DND-41 (cell line): Measurements from ENCODE around the gene ALG1.
"Not testable (repeated sequence)": the region's sequence is repeated elsewhere in the genome, so short reads cannot be mapped to it uniquely, and the experiment has no call there.

ENCODE experiments used
- ATAC-seq: fragments of 200-7000 bp; cut with Tn5 transposase; 3 replicates; pipeline ENCODE4 v1.9.1; 2021; ENCODE audit warnings: low read depth; ENCODE audit not compliant: insufficient read depth
- DNase-seq: peaks from one replicate; pipeline ENCODE4 v3.0.0-alpha.2; 2020
- H2AFZ ChIP-seq: 2 replicates; pipeline ENCODE4 v1.6.0; 2012; ENCODE audit warnings: low read depth, low read length
- H3K27ac ChIP-seq: 2 replicates; pipeline ENCODE4 v1.5.1; 2012; ENCODE audit warnings: low read length, inconsistent platforms
- H3K27me3 ChIP-seq: fragments of 200-600 bp; sonication (generic); 2 replicates; pipeline ENCODE4 v1.6.0; 2012; ENCODE audit warnings: low read length, mild to moderate bottlenecking, inconsistent platforms; ENCODE audit not compliant: insufficient read depth, poor library complexity
- H3K36me3 ChIP-seq: 2 replicates; pipeline ENCODE4 v1.5.1; 2012; ENCODE audit warnings: low read length, inconsistent platforms; ENCODE audit not compliant: insufficient read depth
- H3K4me1 ChIP-seq: 2 replicates; pipeline ENCODE4 v1.5.1; 2012; ENCODE audit warnings: mild to moderate bottlenecking, low read length; ENCODE audit not compliant: insufficient read depth
- H3K4me2 ChIP-seq: 2 replicates; pipeline ENCODE4 v1.6.0; 2012; ENCODE audit warnings: mild to moderate bottlenecking, moderate library complexity, low read length, inconsistent platforms; ENCODE audit not compliant: insufficient read depth
- H3K4me3 ChIP-seq, 2 experiments: fragments of 200-600 bp in 1 of 2; shearing (Covaris generic) in 1 of 2; 2 replicates each; pipeline ENCODE4 v1.5.1; 2012 to 2016; ENCODE audit warnings: inconsistent platforms in 2 of 2, low read length in 2 of 2, mild to moderate bottlenecking in 2 of 2, low read depth in 1 of 2, moderate library complexity in 1 of 2
- H3K79me2 ChIP-seq: 2 replicates; pipeline ENCODE4 v1.6.0; 2012; ENCODE audit warnings: low read length, inconsistent platforms; ENCODE audit not compliant: insufficient read depth
- H3K9ac ChIP-seq: 2 replicates; pipeline ENCODE4 v1.6.0; 2012; ENCODE audit warnings: low read depth, mild to moderate bottlenecking, inconsistent platforms, low read length, moderate library complexity
- H3K9me3 ChIP-seq: 2 replicates; pipeline ENCODE4 v1.5.1; 2012; ENCODE audit warnings: low read length, moderate library complexity, mild to moderate bottlenecking, inconsistent platforms; ENCODE audit not compliant: insufficient read depth, severe bottlenecking
- H4K20me1 ChIP-seq: 2 replicates; pipeline ENCODE4 v1.6.0; 2012; ENCODE audit warnings: low read length; ENCODE audit not compliant: insufficient read depth
- EZH2 ChIP-seq: IDR thresholded peaks from 3 replicates; pipeline ENCODE4 v1.6.1; 2012; ENCODE audit warnings: borderline replicate concordance, low read depth, mild to moderate bottlenecking, moderate library complexity, low read length, inconsistent platforms; ENCODE audit not compliant: severe bottlenecking
- TF ChIP-seq, protein P1 (sequence below): IDR thresholded peaks from 2 replicates; pipeline ENCODE4 v1.5.1; 2012; ENCODE audit warnings: borderline replicate concordance, low read length, moderate library complexity, mild to moderate bottlenecking; ENCODE audit not compliant: poor library complexity, severe bottlenecking; ENCODE audit errors: extremely low read depth

The ALG1 gene

GRCh38 chr16:5077304-5077703 is 5.7 kb downstream of the ALG1 start:
- TF ChIP-seq EZH2, result no peak
- TF ChIP-seq, protein P1, sequence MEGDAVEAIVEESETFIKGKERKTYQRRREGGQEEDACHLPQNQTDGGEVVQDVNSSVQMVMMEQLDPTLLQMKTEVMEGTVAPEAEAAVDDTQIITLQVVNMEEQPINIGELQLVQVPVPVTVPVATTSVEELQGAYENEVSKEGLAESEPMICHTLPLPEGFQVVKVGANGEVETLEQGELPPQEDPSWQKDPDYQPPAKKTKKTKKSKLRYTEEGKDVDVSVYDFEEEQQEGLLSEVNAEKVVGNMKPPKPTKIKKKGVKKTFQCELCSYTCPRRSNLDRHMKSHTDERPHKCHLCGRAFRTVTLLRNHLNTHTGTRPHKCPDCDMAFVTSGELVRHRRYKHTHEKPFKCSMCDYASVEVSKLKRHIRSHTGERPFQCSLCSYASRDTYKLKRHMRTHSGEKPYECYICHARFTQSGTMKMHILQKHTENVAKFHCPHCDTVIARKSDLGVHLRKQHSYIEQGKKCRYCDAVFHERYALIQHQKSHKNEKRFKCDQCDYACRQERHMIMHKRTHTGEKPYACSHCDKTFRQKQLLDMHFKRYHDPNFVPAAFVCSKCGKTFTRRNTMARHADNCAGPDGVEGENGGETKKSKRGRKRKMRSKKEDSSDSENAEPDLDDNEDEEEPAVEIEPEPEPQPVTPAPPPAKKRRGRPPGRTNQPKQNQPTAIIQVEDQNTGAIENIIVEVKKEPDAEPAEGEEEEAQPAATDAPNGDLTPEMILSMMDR, result no peak
- no peak overlapping the region for H2AFZ ChIP-seq
- peaks cover 11% of the 10 kb centered on the region for H3K4me1 ChIP-seq
- ATAC-seq (no peak), DNase-seq (no peak)
- no peaks in the 10 kb centered on the region for H4K20me1 ChIP-seq
- H3K27ac ChIP-seq, result no peak overlapping the region
- H3K4me3 ChIP-seq, result no peak overlapping the region
- H3K36me3 ChIP-seq, result peaks cover 41% of the 10 kb centered on the region
- no peaks in the 10 kb centered on the region for H3K27me3 ChIP-seq
- no peaks in the 10 kb centered on the region for H3K9me3 ChIP-seq
- no peak overlapping the region for H3K4me2 ChIP-seq
- peaks cover 9% of the 10 kb centered on the region; the same call in 1 of the 2 replicates for H3K79me2 ChIP-seq
- H3K9ac ChIP-seq, result no peak overlapping the region

DNA sequence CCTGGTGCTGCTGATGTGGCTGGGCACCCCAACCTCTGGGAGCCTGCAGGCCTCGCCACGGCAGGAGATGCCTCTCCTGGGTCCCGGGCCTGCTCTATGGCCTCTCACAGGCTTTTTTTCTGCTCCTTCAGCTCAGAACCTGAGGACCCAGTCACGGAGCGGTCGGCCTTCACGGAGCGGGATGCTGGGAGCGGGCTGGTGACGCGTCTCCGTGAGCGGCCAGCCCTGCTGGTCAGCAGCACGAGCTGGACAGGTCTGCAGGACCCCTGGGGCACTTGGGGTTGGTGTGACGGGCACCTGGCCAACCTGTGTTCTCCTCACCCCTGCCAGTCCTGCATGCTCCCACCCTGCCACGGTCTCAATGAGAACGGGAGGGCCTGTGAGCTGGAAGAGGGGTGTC is 7.0 kb downstream of the ALG1 start:
- no peak for DNase-seq
- H4K20me1 ChIP-seq, result no peaks in the 10 kb centered on the region
- no peak for ATAC-seq
- no peak overlapping the region for H3K4me3 ChIP-seq
- no peaks in the 10 kb centered on the region for H3K9me3 ChIP-seq
- no peak overlapping the region for H3K27ac ChIP-seq
- no peak overlapping the region for H3K9ac ChIP-seq
- no peaks in the 10 kb centered on the region for H3K79me2 ChIP-seq
- no peak overlapping the region for H2AFZ ChIP-seq
- H3K4me1 ChIP-seq, result no peaks in the 10 kb centered on the region
- H3K27me3 ChIP-seq, result no peaks in the 10 kb centered on the region
- H3K4me2 ChIP-seq, result no peak overlapping the region
- TF ChIP-seq EZH2, result no peak
- TF ChIP-seq, protein P1, result no peak
- H3K36me3 ChIP-seq, result peaks cover 44% of the 10 kb centered on the region

DNA sequence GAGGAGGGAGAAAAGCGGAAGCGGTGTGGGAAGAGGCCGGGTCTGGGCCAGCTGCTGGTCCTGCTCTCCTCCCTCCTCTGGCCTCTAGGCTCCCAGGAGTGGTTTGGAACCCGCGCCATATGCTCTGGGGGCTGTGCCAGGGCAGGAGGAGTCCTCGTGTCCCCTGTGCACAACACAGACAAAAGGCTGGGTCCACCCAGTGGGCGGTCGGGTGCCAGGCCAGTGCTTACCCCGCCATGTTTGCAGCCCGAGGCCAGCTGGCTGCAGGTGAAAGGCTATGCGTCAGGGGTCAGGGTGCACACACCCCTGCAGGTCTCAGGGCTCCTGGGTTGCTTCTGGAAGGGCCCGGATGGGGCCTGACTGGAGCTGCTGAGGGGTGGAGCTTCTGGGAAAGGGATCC is 8.8 kb downstream of the ALG1 start:
- not testable (repeated sequence) for H3K4me1 ChIP-seq, H2AFZ ChIP-seq, H3K27ac ChIP-seq, H3K27me3 ChIP-seq, H4K20me1 ChIP-seq, H3K9ac ChIP-seq, DNase-seq, H3K9me3 ChIP-seq, H3K4me2 ChIP-seq, H3K4me3 ChIP-seq, ATAC-seq, H3K79me2 ChIP-seq
- peaks cover 36% of the 10 kb centered on the region for H3K36me3 ChIP-seq

GRCh38 chr16:5080996-5081395 is 9.4 kb downstream of the ALG1 start:
- not testable (repeated sequence) for ATAC-seq, H3K4me1 ChIP-seq

GRCh38 chr16:5083646-5084045 is 12.0 kb downstream of the ALG1 start:
- H3K9ac ChIP-seq, DNase-seq, H3K4me2 ChIP-seq, H3K4me1 ChIP-seq, H3K79me2 ChIP-seq, H3K27me3 ChIP-seq, H3K4me3 ChIP-seq, H3K27ac ChIP-seq, H2AFZ ChIP-seq, ATAC-seq, H3K9me3 ChIP-seq, H4K20me1 ChIP-seq: not testable (repeated sequence)
- peaks cover 19% of the 10 kb centered on the region for H3K36me3 ChIP-seq

More at GRCh38 chr16:5080996-5081395, 9.4 kb downstream of the ALG1 start:
- not testable (repeated sequence) for H3K4me3 ChIP-seq, DNase-seq, H3K9ac ChIP-seq, H3K79me2 ChIP-seq, H3K9me3 ChIP-seq, H3K27ac ChIP-seq, H3K4me2 ChIP-seq, H4K20me1 ChIP-seq, H2AFZ ChIP-seq, H3K27me3 ChIP-seq
- peaks cover 30% of the 10 kb centered on the region for H3K36me3 ChIP-seq

GRCh38 chr16:5084099-5084731 is 12.6 kb downstream of the ALG1 start:
- H3K4me1 ChIP-seq, H2AFZ ChIP-seq, H3K79me2 ChIP-seq, H3K27me3 ChIP-seq, H3K27ac ChIP-seq, H3K4me2 ChIP-seq, H3K9me3 ChIP-seq, H3K9ac ChIP-seq, H4K20me1 ChIP-seq, DNase-seq, ATAC-seq, H3K4me3 ChIP-seq: not testable (repeated sequence)
- peaks cover 14% of the 10 kb centered on the region; the same call in 1 of the 2 replicates for H3K36me3 ChIP-seq
